HepG2 (cell line): Measurements from ENCODE around the gene CCNA2. TPM values are rescaled to one million over a fixed set of nuclear protein-coding genes. Genes with fewer than 3 reads are reported as not detected.

Source experiments
- AKAP8 ChIP-seq: sonication (generic); formaldehyde crosslinking; IDR thresholded peaks from 2 replicates; pipeline ENCODE4 v1.5.1; 2020; ENCODE audit warnings: mild to moderate bottlenecking, missing genetic modification reagents
- CCDC6 ChIP-seq: sonication (generic); formaldehyde crosslinking; IDR thresholded peaks from 2 replicates; pipeline ENCODE4 v1.8.1; 2022; ENCODE audit warnings: mild to moderate bottlenecking, missing genetic modification reagents, moderate library complexity
- ELK4 ChIP-seq: sonication (generic); formaldehyde crosslinking; IDR thresholded peaks from 2 replicates; pipeline ENCODE4 v1.9.0; 2021; ENCODE audit warnings: missing genetic modification reagents, borderline replicate concordance
- FOXP4 ChIP-seq: sonication (generic); formaldehyde crosslinking; IDR thresholded peaks from 2 replicates; pipeline ENCODE4 v1.4.0; 2020; ENCODE audit warnings: missing genetic modification reagents
- MEIS2 ChIP-seq: sonication (generic); formaldehyde crosslinking; IDR thresholded peaks from 2 replicates; pipeline ENCODE4 v1.9.0; 2021; ENCODE audit warnings: mild to moderate bottlenecking, missing genetic modification reagents
- NCOR1 ChIP-seq: fragments of 200-600 bp; sonication (generic); IDR thresholded peaks from 2 replicates; pipeline ENCODE4 v1.7.0; 2017; ENCODE audit warnings: antibody characterized with exemption, low read length, borderline replicate concordance
- NR2F1 ChIP-seq, 2 experiments: fragments of 450-650 bp in 1 of 2; formaldehyde crosslinking in 1 of 2; IDR thresholded peaks; 2 replicates each; pipeline versions ENCODE4 v1.5.0 to v1.6.1; 2016 to 2020; ENCODE audit warnings: mild to moderate bottlenecking in 1 of 2, missing compliant biosample characterization in 1 of 2, missing genetic modification reagents in 1 of 2, moderate library complexity in 1 of 2
- REL ChIP-seq: sonication (generic); formaldehyde crosslinking; conservative IDR thresholded peaks from 2 replicates; pipeline ENCODE4 v1.8.0; 2022; ENCODE audit warnings: mild to moderate bottlenecking, missing genetic modification reagents, moderate library complexity
- THAP7 ChIP-seq: sonication (generic); formaldehyde crosslinking; IDR thresholded peaks from 2 replicates; pipeline ENCODE4 v1.8.1; 2023; ENCODE audit warnings: mild to moderate bottlenecking, missing genetic modification reagents
- ZMYM2 ChIP-seq: sonication (generic); formaldehyde crosslinking; IDR thresholded peaks from 2 replicates; pipeline ENCODE4 v1.8.0; 2022; ENCODE audit warnings: mild to moderate bottlenecking, missing genetic modification reagents
- ZNF143 ChIP-seq: sonication (generic); formaldehyde crosslinking; IDR thresholded peaks from 2 replicates; pipeline ENCODE4 v1.4.0; 2020; ENCODE audit warnings: missing genetic modification reagents
- ZNF30 ChIP-seq: sonication (generic); formaldehyde crosslinking; IDR thresholded peaks from 2 replicates; pipeline ENCODE4 v1.5.0; 2020; ENCODE audit warnings: mild to moderate bottlenecking, missing genetic modification reagents
- ZNF407 ChIP-seq: sonication (generic); formaldehyde crosslinking; IDR thresholded peaks from one replicate; pipeline ENCODE4 v1.5.1; 2020; ENCODE audit warnings: mild to moderate bottlenecking, missing genetic modification reagents; ENCODE audit errors: not compliant biosample characterization
- ZNF441 ChIP-seq: sonication (generic); formaldehyde crosslinking; IDR thresholded peaks from 2 replicates; pipeline ENCODE4 v1.7.0; 2021; ENCODE audit warnings: missing genetic modification reagents, borderline replicate concordance
- ZNF484 ChIP-seq: sonication (generic); formaldehyde crosslinking; IDR thresholded peaks from 2 replicates; pipeline ENCODE4 v1.5.1; 2020; ENCODE audit warnings: mild to moderate bottlenecking, low read depth, missing genetic modification reagents, borderline replicate concordance
- ZNF724P ChIP-seq: sonication (generic); formaldehyde crosslinking; IDR thresholded peaks from 2 replicates; pipeline ENCODE4 v1.8.0; 2022; ENCODE audit warnings: missing genetic modification reagents, borderline replicate concordance
- ZNF83 ChIP-seq: sonication (generic); formaldehyde crosslinking; IDR thresholded peaks from 2 replicates; pipeline ENCODE4 v1.4.0; 2020; ENCODE audit warnings: missing genetic modification reagents, mild to moderate bottlenecking, borderline replicate concordance
- polyA plus RNA-seq, 8 experiments: library from polyadenylated mRNA; depleted of rRNA in 3 of 8; stranded (reverse) in 7 of 8; unstranded in 1 of 8; fragments of >200 nt; fragmentation: Illumina TruSeq in 4 of 8; extraction: Trizol in 4 of 8; gene quantifications; 2 replicates each; pipeline versions ENCODE4 v1.2.1 to v1.2.3, GENCODE V29; 2011 to 2016; ENCODE audit warnings: low read depth in 4 of 8, missing spikeins in 1 of 8, mixed read lengths in 1 of 8; ENCODE audit not compliant: insufficient read depth in 1 of 8
- total RNA-seq, 5 experiments: library from RNA; depleted of rRNA; stranded (reverse); fragments of >200 nt; fragmentation: Illumina TruSeq; extraction: Trizol; gene quantifications; 2 replicates each; pipeline ENCODE4 v1.2.3, GENCODE V29; 2016; ENCODE audit warnings: low read depth in 1 of 5

Gene CCNA2
- total and polyA plus RNA-seq, 2 of the 13 experiments (the other 11 are each of a cell fraction or from before 2014, with no cell fraction given): 31.3 to 105 TPM

- peak; percentile 70 for TF ChIP-seq FOXP4
- no peak for TF ChIP-seq THAP7 (CRISPR knock-in tag)
- TF ChIP-seq NCOR1: no peak; the same call in 1 of the 2 replicates
- no peak for TF ChIP-seq MEIS2 (CRISPR knock-in tag)
- no peak for TF ChIP-seq CCDC6 (CRISPR knock-in tag)
- no peak for TF ChIP-seq ELK4
- TF ChIP-seq ZNF83 (CRISPR knock-in tag): no peak; the same call in 1 of the 2 replicates
- no peak for TF ChIP-seq ZNF484
- no peak for TF ChIP-seq ZNF407 (CRISPR knock-in tag)
- TF ChIP-seq ZMYM2 (CRISPR knock-in tag): no peak; the same call in 1 of the 2 replicates
- no peak for TF ChIP-seq NR2F1 (CRISPR knock-in tag; IDR thresholded peaks at IDR 0.05)
- peak; percentile 60; the same call in 1 of the 2 replicates for TF ChIP-seq ZNF441
- TF ChIP-seq REL (CRISPR knock-in tag): peak; percentile 95; the same call in 1 of the 2 replicates
- TF ChIP-seq ZNF143 (CRISPR knock-in tag): no peak
- TF ChIP-seq AKAP8 (CRISPR knock-in tag): no peak
- no peak for TF ChIP-seq ZNF30 (CRISPR knock-in tag)
- peak; percentile 46; the same call in 1 of the 2 replicates for TF ChIP-seq ZNF724P (CRISPR knock-in tag)
Measured at GRCh38 chr4:121823505-121824170, at the start of gene CCNA2 (continued).
